H9 (cell line): Measurements from ENCODE around the gene RNF13. TPM values are rescaled to one million over a fixed set of nuclear protein-coding genes. Genes with fewer than 3 reads are reported as not detected.

ENCODE experiments used
- DNase-seq: peaks from one replicate; pipeline ENCODE4 v3.0.0-alpha.2; 2017
- H2AFZ ChIP-seq: one replicate; pipeline ENCODE4 v1.6.1; 2013; ENCODE audit warnings: mild to moderate bottlenecking, low read length, control low read depth, moderate library complexity
- H2AK5ac ChIP-seq: 2 replicates; pipeline ENCODE4 v1.6.1; 2013; ENCODE audit warnings: low read length, control low read depth, mixed read lengths; ENCODE audit not compliant: insufficient read length
- H2BK120ac ChIP-seq: one replicate; pipeline ENCODE4 v1.6.1; 2013; ENCODE audit warnings: low read depth, mild to moderate bottlenecking, low read length, control low read depth, inconsistent platforms; ENCODE audit not compliant: poor library complexity, severe bottlenecking
- H2BK12ac ChIP-seq: 2 replicates; pipeline ENCODE4 v1.6.1; 2013; ENCODE audit warnings: low read length, control low read depth, mixed read lengths, low read depth; ENCODE audit not compliant: insufficient read length
- H2BK15ac ChIP-seq: 2 replicates; pipeline ENCODE4 v1.6.1; 2013; ENCODE audit warnings: low read depth, low read length, control low read depth
- H2BK20ac ChIP-seq: one replicate; pipeline ENCODE4 v1.6.1; 2013; ENCODE audit warnings: low read depth, mild to moderate bottlenecking, low read length, control low read depth, inconsistent platforms; ENCODE audit not compliant: poor library complexity, severe bottlenecking
- H2BK5ac ChIP-seq: 2 replicates; pipeline ENCODE4 v1.6.1; 2013; ENCODE audit warnings: low read length, control low read depth, mixed read lengths; ENCODE audit not compliant: insufficient read length
- H3K14ac ChIP-seq: 2 replicates; pipeline ENCODE4 v1.6.1; 2013; ENCODE audit warnings: low read length, control low read depth; ENCODE audit not compliant: insufficient read depth
- H3K18ac ChIP-seq: 2 replicates; pipeline ENCODE4 v1.6.1; 2013; ENCODE audit warnings: low read depth, mild to moderate bottlenecking, mixed read lengths, low read length, control low read depth; ENCODE audit not compliant: insufficient read length
- H3K23ac ChIP-seq: 2 replicates; pipeline ENCODE4 v1.6.1; 2013; ENCODE audit warnings: low read length, control low read depth, mixed read lengths, low read depth; ENCODE audit not compliant: insufficient read length
- H3K23me2 ChIP-seq: 2 replicates; pipeline ENCODE4 v1.6.1; 2013; ENCODE audit warnings: low read depth, mild to moderate bottlenecking, mixed read lengths, low read length, control low read depth; ENCODE audit not compliant: insufficient read length, poor library complexity, severe bottlenecking
- H3K27ac ChIP-seq: 2 replicates; pipeline ENCODE4 v1.5.1; 2013; ENCODE audit warnings: low read length, control low read depth, mixed read lengths, low read depth; ENCODE audit not compliant: insufficient read length
- H3K27me3 ChIP-seq: 2 replicates; pipeline ENCODE4 v1.6.1; 2013; ENCODE audit warnings: low read length, control low read depth, inconsistent platforms; ENCODE audit not compliant: insufficient read depth
- H3K4ac ChIP-seq: 2 replicates; pipeline ENCODE4 v1.6.1; 2013; ENCODE audit warnings: low read depth, mild to moderate bottlenecking, control low read depth, inconsistent platforms, low read length, moderate library complexity
- H3K4me1 ChIP-seq: 2 replicates; pipeline ENCODE4 v1.6.1; 2013; ENCODE audit warnings: low read length, control low read depth, inconsistent platforms; ENCODE audit not compliant: insufficient read depth
- H3K4me2 ChIP-seq: 2 replicates; pipeline ENCODE4 v1.6.1; 2013; ENCODE audit warnings: low read length, control low read depth, mixed read lengths; ENCODE audit not compliant: insufficient read length, insufficient read depth
- H3K56ac ChIP-seq: 2 replicates; pipeline ENCODE4 v1.6.1; 2013; ENCODE audit warnings: low read depth, mild to moderate bottlenecking, mixed read lengths, low read length, control low read depth; ENCODE audit not compliant: insufficient read length
- H3K79me1 ChIP-seq: 2 replicates; pipeline ENCODE4 v1.6.1; 2013; ENCODE audit warnings: low read depth, mild to moderate bottlenecking, moderate library complexity, low read length, control low read depth, inconsistent platforms; ENCODE audit not compliant: insufficient read depth, poor library complexity, severe bottlenecking
- H3K79me2 ChIP-seq: 2 replicates; pipeline ENCODE4 v1.6.1; 2013; ENCODE audit warnings: low read length, control low read depth, inconsistent platforms; ENCODE audit not compliant: insufficient read depth
- H3K9ac ChIP-seq: 2 replicates; pipeline ENCODE4 v1.6.1; 2013; ENCODE audit warnings: low read length, control low read depth, mixed read lengths; ENCODE audit not compliant: insufficient read length; ENCODE audit errors: extremely low read depth
- H3K9me3 ChIP-seq: one replicate; pipeline ENCODE4 v1.6.1; 2013; ENCODE audit warnings: low read depth, low read length, inconsistent platforms; ENCODE audit not compliant: control insufficient read depth
- H3T11ph ChIP-seq: one replicate; pipeline ENCODE4 v1.6.1; 2013; ENCODE audit warnings: mild to moderate bottlenecking, low read length, control low read depth, inconsistent platforms
- H4K20me1 ChIP-seq: one replicate; pipeline ENCODE4 v1.6.1; 2013; ENCODE audit not compliant: control insufficient read depth, insufficient read length, insufficient read depth
- H4K5ac ChIP-seq: 2 replicates; pipeline ENCODE4 v1.6.1; 2013; ENCODE audit warnings: low read depth, mild to moderate bottlenecking, mixed read lengths, low read length, control low read depth; ENCODE audit not compliant: insufficient read length
- H4K8ac ChIP-seq: replicated peaks from 2 replicates; pipeline ENCODE4 v1.6.1; 2013; ENCODE audit warnings: low read length, control low read depth, mixed read lengths, low read depth; ENCODE audit not compliant: insufficient read length
- H4K91ac ChIP-seq: 2 replicates; pipeline ENCODE4 v1.6.1; 2013; ENCODE audit warnings: low read depth, mild to moderate bottlenecking, moderate library complexity, mixed read lengths, low read length, control low read depth; ENCODE audit not compliant: insufficient read length
- H3K27ac Mint-ChIP-seq, 3 experiments: 2 replicates in 2 of 3; 3 replicates in 1 of 3; pipeline ENCODE4 v1.8.0; 2020 to 2021; ENCODE audit warnings: mixed read lengths in 3 of 3, mild to moderate bottlenecking in 1 of 3, moderate library complexity in 1 of 3
- H3K27me3 Mint-ChIP-seq: 2 replicates; pipeline ENCODE4 v1.8.0; 2021; ENCODE audit warnings: low read depth, mild to moderate bottlenecking, moderate library complexity, mixed read lengths
- H3K36me3 Mint-ChIP-seq, 3 experiments: 2 replicates in 2 of 3; 3 replicates in 1 of 3; pipeline ENCODE4 v1.8.0; 2020 to 2021; ENCODE audit warnings: low read depth in 3 of 3, mixed read lengths in 3 of 3; ENCODE audit not compliant: insufficient read depth in 1 of 3
- H3K4me1 Mint-ChIP-seq, 2 experiments: 2 replicates each; pipeline ENCODE4 v1.8.0; 2020; ENCODE audit warnings: mixed read lengths in 2 of 2
- H3K4me3 Mint-ChIP-seq, 2 experiments: 2 replicates in 1 of 2; 3 replicates in 1 of 2; pipeline ENCODE4 v1.8.0; 2020 to 2021; ENCODE audit warnings: mild to moderate bottlenecking in 2 of 2, mixed read lengths in 2 of 2, moderate library complexity in 1 of 2
- H3K9me3 Mint-ChIP-seq, 2 experiments: 2 replicates in 1 of 2; 3 replicates in 1 of 2; pipeline ENCODE4 v1.8.0; 2020; ENCODE audit warnings: mild to moderate bottlenecking in 2 of 2, mixed read lengths in 2 of 2, moderate library complexity in 1 of 2
- CTCF ChIP-seq: fragments of 200-600 bp; sonication (generic); conservative IDR thresholded peaks from 3 replicates; pipeline ENCODE4 v1.8.0; 2021; ENCODE audit warnings: antibody characterized with exemption, mild to moderate bottlenecking
- WGBS: extraction: QIAGEN DNeasy Blood & Tissue Kit; methylation state at CpG from one replicate; pipeline ENCODE4 v1.1.7; 2013; ENCODE audit warnings: missing lambda C conversion rate, low lambda C conversion rate, mixed read lengths; ENCODE audit not compliant: insufficient read length; ENCODE audit errors: extremely low coverage; 5-methylcytosine and 5-hydroxymethylcytosine counted together
- total RNA-seq: library from RNA; stranded (reverse); gene quantifications from 2 replicates; pipeline ENCODE4 v1.2.1, GENCODE V29; 2021

RNF13 gene
- total RNA-seq, 1 experiment from 2014 or later = 23.4 TPM

GRCh38 chr3:149898771-149899170, 85.8 kb downstream of the RNF13 start:
- no peak overlapping the region for H3K18ac ChIP-seq
- Mint-ChIP-seq H3K27ac (no peak overlapping the region; a peak in 1 of 7 replicates), H3K4me3 (no peak overlapping the region), H3K36me3 (peaks cover 0 to 3% (median 0%) of the 10 kb centered on the region in 3 experiments; a peak in 3 of 7 replicates), H3K4me1 (peaks cover 4 to 10% of the 10 kb centered on the region in 2 experiments), H3K9me3 (no peaks in the 10 kb centered on the region), H3K27me3 (no peaks in the 10 kb centered on the region)
- no peaks in the 10 kb centered on the region for H3K9me3 ChIP-seq
- no peak overlapping the region for H2AK5ac ChIP-seq
- H3K27ac ChIP-seq = no peak overlapping the region
- H3K56ac ChIP-seq = no peak overlapping the region
- H3T11ph ChIP-seq = no peak overlapping the region
- no peak overlapping the region for H2BK12ac ChIP-seq
- no peak overlapping the region for H2BK20ac ChIP-seq
- no peak overlapping the region for H2BK5ac ChIP-seq
- no peak for DNase-seq
- H3K79me1 ChIP-seq = no peaks in the 10 kb centered on the region
- H3K4me2 ChIP-seq = no peak overlapping the region
- H4K91ac ChIP-seq = no peak overlapping the region
- H3K27me3 ChIP-seq = no peaks in the 10 kb centered on the region
- H3K9ac ChIP-seq = no peak overlapping the region
- no peak overlapping the region for H2BK120ac ChIP-seq
- H3K14ac ChIP-seq = no peak overlapping the region
- H3K79me2 ChIP-seq = no peaks in the 10 kb centered on the region
- TF ChIP-seq CTCF = no peak
- H3K4me1 ChIP-seq = no peaks in the 10 kb centered on the region
- H4K5ac ChIP-seq = no peak overlapping the region
- H2AFZ ChIP-seq = no peak overlapping the region
- H3K23me2 ChIP-seq = no peaks in the 10 kb centered on the region
- no peak overlapping the region for H4K8ac ChIP-seq
- no peak overlapping the region for H2BK15ac ChIP-seq
- no CpG with 5 or more reads among the region's 2 CpGs for WGBS
- no peaks in the 10 kb centered on the region for H4K20me1 ChIP-seq
- no peak overlapping the region for H3K23ac ChIP-seq
- H3K4ac ChIP-seq = no peak overlapping the region
